ENCODE data around the gene FLAD1.

The FLAD1 gene

GRCh38 chr1:155012776-155013602 is 29.8 kb downstream of the FLAD1 start:
- DNase-seq (ENCODE audit: low read depth) = no peak
- no peak overlapping the region for H3K4me3 ChIP-seq (ENCODE audit: low read depth, low read length)
- TF ChIP-seq CTCF (IDR thresholded peaks at IDR 0.05; ENCODE audit: low read depth, low read length, missing control alignments) = no peak
- in situ Hi-C loops (cut with HindIII; ENCODE audit: low sequenced_read_pairs) = loop anchor here (5.0 kb wide), 2 partner anchors 49 to 56 kb away; partner anchors contain the start of genes EFNA4 and PBXIP1

GRCh38 chr1:155013632-155014031 is 30.5 kb downstream of the FLAD1 start:
- H3K4me3 ChIP-seq (ENCODE audit: low read depth, low read length) = no peak overlapping the region
- in situ Hi-C loops (cut with HindIII; ENCODE audit: low sequenced_read_pairs) = loop anchor here (5.0 kb wide), 2 partner anchors 49 to 56 kb away; partner anchors contain the start of genes EFNA4 and PBXIP1
- no peak for DNase-seq (ENCODE audit: low read depth)
- TF ChIP-seq CTCF (IDR thresholded peaks at IDR 0.05; ENCODE audit: low read depth, low read length, missing control alignments) = no peak

GRCh38 chr1:155014709-155015508 is 31.8 kb downstream of the FLAD1 start:
- no peak for DNase-seq (ENCODE audit: low read depth)
- no peak overlapping the region for H3K4me3 ChIP-seq (ENCODE audit: low read depth, low read length)
- TF ChIP-seq CTCF (IDR thresholded peaks at IDR 0.05; ENCODE audit: low read depth, low read length, missing control alignments) = no peak
- in situ Hi-C loops (cut with HindIII; ENCODE audit: low sequenced_read_pairs) = loop anchor here (5.0 kb wide), 3 partner anchors 47 to 143 kb away; partner anchors contain the start of genes EFNA4, KCNN3 and PBXIP1

- in situ Hi-C loops (cut with HindIII; ENCODE audit: low sequenced_read_pairs) = loop anchor here (5.0 kb wide), 1 partner anchor 143 kb away; the partner anchor contains the start of gene KCNN3
- no peak for TF ChIP-seq CTCF (IDR thresholded peaks at IDR 0.05; ENCODE audit: low read depth, low read length, missing control alignments)
- no peak for DNase-seq (ENCODE audit: low read depth)
- H3K4me3 ChIP-seq (ENCODE audit: low read depth, low read length) = no peak overlapping the region
These were observed 32.5 kb downstream of the FLAD1 start for GRCh38 chr1:155015527-155016230.

GRCh38 chr1:155016231-155016831 is 33.2 kb downstream of the FLAD1 start:
- no peak for TF ChIP-seq CTCF (IDR thresholded peaks at IDR 0.05; ENCODE audit: low read depth, low read length, missing control alignments)
- in situ Hi-C loops (cut with HindIII; ENCODE audit: low sequenced_read_pairs) = loop anchor here (5.0 kb wide), 1 partner anchor 144 kb away; the partner anchor contains the start of gene KCNN3
- H3K4me3 ChIP-seq (ENCODE audit: low read depth, low read length) = no peak overlapping the region
- DNase-seq (ENCODE audit: low read depth) = no peak

Measured in astrocyte of the cerebellum (primary cell).